K562 (cell line): ENCODE measurements around the gene USF2. TPM values are rescaled to one million over a fixed set of nuclear protein-coding genes. Genes with fewer than 3 reads are reported as not detected.
A peak's percentile ranks its signal among the peaks of the same experiment; 100 is the strongest.

ENCODE experiments used
- EGR1 ChIP-seq: fragments of 450-650 bp; conservative IDR thresholded peaks from 2 replicates; pipeline ENCODE4 v1.6.1; 2017; ENCODE audit warnings: mild to moderate bottlenecking
- GABPB1 ChIP-seq: sonication (generic); formaldehyde crosslinking; IDR thresholded peaks from 2 replicates; pipeline ENCODE4 v1.8.0; 2022; ENCODE audit warnings: mild to moderate bottlenecking, missing genetic modification reagents
- GTF2A2 ChIP-seq: IDR thresholded peaks from 2 replicates; pipeline ENCODE4 v1.6.1; 2016; ENCODE audit warnings: mild to moderate bottlenecking, missing genetic modification characterization, missing compliant biosample characterization
- HINFP ChIP-seq: fragments of 450-650 bp; conservative IDR thresholded peaks from 2 replicates; pipeline ENCODE4 v1.6.1; 2016; ENCODE audit warnings: missing genetic modification characterization, low read depth, mild to moderate bottlenecking, control low read depth, missing compliant biosample characterization
- HMBOX1 ChIP-seq: sonication (generic); IDR thresholded peaks from 2 replicates; pipeline ENCODE4 v1.6.1; 2016
- L3MBTL2 ChIP-seq: fragments of 450-650 bp; IDR thresholded peaks from 2 replicates; pipeline ENCODE4 v1.6.1; 2016; ENCODE audit warnings: mild to moderate bottlenecking, moderate library complexity
- MAX ChIP-seq: sonication (generic); formaldehyde crosslinking; IDR thresholded peaks from 2 replicates; pipeline ENCODE4 v1.9.0; 2022; ENCODE audit warnings: mild to moderate bottlenecking, missing genetic modification reagents
- MITF ChIP-seq: IDR thresholded peaks from 2 replicates; pipeline ENCODE4 v1.6.1; 2014; ENCODE audit warnings: antibody characterized with exemption
- NR2C2 ChIP-seq, 2 experiments: fragments of 200-800 bp in 1 of 2; sonication (Bioruptor generic) in 1 of 2; sonication (generic) in 1 of 2; formaldehyde crosslinking in 1 of 2; IDR thresholded peaks; 2 replicates each; pipeline versions ENCODE4 v1.6.1 to v1.8.0; 2016 to 2022; ENCODE audit warnings: mild to moderate bottlenecking in 1 of 2, missing compliant biosample characterization in 1 of 2, missing genetic modification characterization in 1 of 2, missing genetic modification reagents in 1 of 2
- PBX2 ChIP-seq, 2 experiments: IDR thresholded peaks in 1 of 2; conservative IDR thresholded peaks in 1 of 2; 2 replicates each; pipeline ENCODE4 v1.6.1; 2016; ENCODE audit warnings: low read depth in 2 of 2, mild to moderate bottlenecking in 1 of 2, missing compliant biosample characterization in 1 of 2, missing genetic modification characterization in 1 of 2, moderate library complexity in 1 of 2
- PCBP2 ChIP-seq: fragments of 200-400 bp; formaldehyde crosslinking; IDR thresholded peaks from 2 replicates; pipeline ENCODE4 v1.6.1; 2018; ENCODE audit warnings: low read length, low read depth, mild to moderate bottlenecking, moderate library complexity; ENCODE audit not compliant: poor library complexity, severe bottlenecking
- PTRF ChIP-seq: fragments of 450-650 bp; IDR thresholded peaks from 2 replicates; pipeline ENCODE4 v1.6.1; 2016; ENCODE audit warnings: mild to moderate bottlenecking, missing genetic modification characterization, missing compliant biosample characterization
- TCF3 ChIP-seq: sonication (generic); formaldehyde crosslinking; IDR thresholded peaks from 2 replicates; pipeline ENCODE4 v1.4.0; 2020; ENCODE audit warnings: mild to moderate bottlenecking, missing genetic modification reagents
- TEAD1 ChIP-seq, 2 experiments: fragments of 450-650 bp in 1 of 2; sonication (generic) in 1 of 2; formaldehyde crosslinking; IDR thresholded peaks; 2 replicates each; pipeline versions ENCODE4 v1.4.0 to v1.8.0; 2020 to 2022; ENCODE audit warnings: mild to moderate bottlenecking in 2 of 2, missing genetic modification reagents in 1 of 2
- ZFX ChIP-seq: sonication (generic); formaldehyde crosslinking; IDR thresholded peaks from 2 replicates; pipeline ENCODE4 v1.8.0; 2022; ENCODE audit warnings: mild to moderate bottlenecking, missing genetic modification reagents, moderate library complexity
- ZNF239 ChIP-seq: fragments of 250-450 bp; sonication (Bioruptor Pico); IDR thresholded peaks from 2 replicates; pipeline ENCODE4 v1.4.0; 2020; ENCODE audit warnings: mild to moderate bottlenecking
- ZNF3 ChIP-seq: fragments of 250-450 bp; sonication (Bioruptor Pico); IDR thresholded peaks from 2 replicates; pipeline ENCODE4 v1.5.0; 2021; ENCODE audit warnings: mild to moderate bottlenecking, moderate library complexity
- ZNF431 ChIP-seq: sonication (generic); formaldehyde crosslinking; IDR thresholded peaks from 2 replicates; pipeline ENCODE4 v1.8.0; 2022; ENCODE audit warnings: mild to moderate bottlenecking, missing genetic modification reagents
- ZSCAN29 ChIP-seq: fragments of 450-650 bp; IDR thresholded peaks from 2 replicates; pipeline ENCODE4 v1.6.1; 2017
- polyA plus RNA-seq, 8 experiments: library from polyadenylated mRNA; depleted of rRNA in 4 of 8; stranded (reverse) in 5 of 8; unstranded in 3 of 8; fragments of >200 nt; fragmentation: Nextera tagmentation in 2 of 8; fragmentation: Illumina TruSeq in 1 of 8; extraction: Ambion mirVana in 2 of 8; extraction: Trizol in 1 of 8; gene quantifications; 2 replicates each; pipeline versions ENCODE4 v1.2.1 to v1.2.3, GENCODE V29; 2011 to 2014; ENCODE audit warnings: inconsistent platforms in 1 of 8, missing spikeins in 1 of 8
- total RNA-seq, 7 experiments: library from RNA; depleted of rRNA in 6 of 7; stranded (reverse); fragments of >200 nt in 6 of 7; fragmentation: Illumina TruSeq in 2 of 7; extraction: Trizol in 2 of 7; gene quantifications; 2 replicates each; pipeline versions ENCODE4 v1.2.1 to v1.2.3, GENCODE V29; 2011 to 2021; ENCODE audit warnings: low replicate concordance in 1 of 7

The USF2 gene
- total and polyA plus RNA-seq, 9 of the 15 experiments (the other 6 are each of a cell fraction or from before 2014, with no cell fraction given) = 0.27 to 93.7 (median 58.4) TPM

- no peak for TF ChIP-seq PBX2 (CRISPR knock-in tag; IDR thresholded peaks at IDR 0.05; ENCODE audit: low read depth)
- no peak for TF ChIP-seq PBX2 (tag; conservative IDR thresholded peaks at IDR 0.05; ENCODE audit: low read depth)
- TF ChIP-seq ZSCAN29 = no peak
- TF ChIP-seq HINFP (tag) = no peak
- peak; percentile 52; the same call in 1 of the 2 replicates for TF ChIP-seq L3MBTL2
- TF ChIP-seq NR2C2 (CRISPR knock-in tag; IDR thresholded peaks at IDR 0.05) = no peak
- TF ChIP-seq NR2C2 (tag; IDR thresholded peaks at IDR 0.05) = peak; percentile 81
- 0 out of 2 replicates have a peak, but pooled peaks have one; percentile 30 for TF ChIP-seq MAX (CRISPR knock-in tag)
- TF ChIP-seq ZNF431 = no peak
- no peak for TF ChIP-seq ZNF3 (CRISPR knock-in tag)
- TF ChIP-seq ZFX (CRISPR knock-in tag) = peak; percentile 77
- TF ChIP-seq GABPB1 (CRISPR knock-in tag) = no peak
- 0 out of 4 replicates have a peak, but pooled peaks of 1 of the 2 experiments have one; percentile 40 for TF ChIP-seq TEAD1 (CRISPR knock-in tag; IDR thresholded peaks at IDR 0.05)
- TF ChIP-seq GTF2A2 (tag) = peak; percentile 27; the same call in 1 of the 2 replicates
- TF ChIP-seq HMBOX1 = no peak
- no peak for TF ChIP-seq EGR1
- TF ChIP-seq PCBP2 = no peak
- no peak for TF ChIP-seq TCF3 (CRISPR knock-in tag)
- 0 out of 2 replicates have a peak, but pooled peaks have one; percentile 39 for TF ChIP-seq MITF
- 0 out of 2 replicates have a peak, but pooled peaks have one; percentile 6 for TF ChIP-seq PTRF
- TF ChIP-seq ZNF239 = no peak
Measured at GRCh38 chr19:35317464-35318043, 48.8 kb downstream of the USF2 start (continued).
